HG03354 (cell line): ENCODE results near the gene ADAMTS2.

ENCODE experiments used
- ATAC-seq: cut with Tn5 transposase; IDR thresholded peaks from one replicate; pipeline ENCODE4 v1.9.1; 2021; ENCODE audit warnings: mild to moderate bottlenecking; ENCODE audit not compliant: unreplicated experiment, poor library complexity, severe bottlenecking

ADAMTS2 gene

DNA sequence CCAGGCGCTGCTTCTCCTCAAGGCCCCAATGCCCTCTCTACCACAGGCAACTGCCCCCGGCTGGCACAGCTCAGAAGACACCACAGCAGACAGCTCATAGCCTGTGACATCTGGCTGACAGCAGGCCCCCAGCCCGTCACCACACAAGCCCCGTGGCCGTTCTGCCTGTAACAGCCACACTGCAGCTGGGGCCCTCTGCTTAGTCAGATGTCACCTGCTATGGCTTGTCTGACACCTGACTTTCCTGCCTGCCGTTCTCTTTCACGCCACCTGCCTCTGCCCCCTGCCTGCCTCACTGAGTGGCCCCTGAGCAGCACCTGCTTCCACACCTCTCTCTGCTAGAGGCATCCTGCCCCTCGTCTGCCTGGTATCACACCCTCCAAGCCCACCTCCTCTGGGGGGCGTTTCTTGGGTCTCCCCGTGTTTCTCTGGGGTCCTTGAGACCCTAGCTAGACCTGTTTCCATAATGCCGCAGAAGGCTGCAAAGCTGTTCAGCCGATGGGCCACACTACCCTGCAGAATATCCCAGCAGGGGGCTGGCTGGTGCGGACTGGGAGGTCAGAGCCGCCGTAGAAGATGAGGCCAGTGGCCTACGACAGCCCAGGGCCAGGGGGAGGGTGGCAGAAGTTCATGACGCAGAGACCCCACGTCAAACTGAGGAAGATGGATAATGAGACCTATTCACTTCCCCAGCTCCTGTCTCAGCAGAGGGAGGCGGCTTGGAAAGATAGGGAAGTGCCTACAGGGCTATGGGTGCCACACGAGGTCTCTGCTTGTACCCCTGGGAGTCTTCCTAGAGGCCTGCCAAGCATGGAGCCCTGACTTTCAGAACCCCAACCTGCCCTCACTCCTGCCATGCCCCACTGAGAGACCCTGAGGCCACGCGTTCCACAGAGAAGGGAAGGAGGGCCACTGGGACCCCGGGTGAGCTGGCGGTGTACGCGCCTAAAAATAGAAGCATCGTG, 190.0 kb downstream of the ADAMTS2 start:
- no peak for ATAC-seq

DNA sequence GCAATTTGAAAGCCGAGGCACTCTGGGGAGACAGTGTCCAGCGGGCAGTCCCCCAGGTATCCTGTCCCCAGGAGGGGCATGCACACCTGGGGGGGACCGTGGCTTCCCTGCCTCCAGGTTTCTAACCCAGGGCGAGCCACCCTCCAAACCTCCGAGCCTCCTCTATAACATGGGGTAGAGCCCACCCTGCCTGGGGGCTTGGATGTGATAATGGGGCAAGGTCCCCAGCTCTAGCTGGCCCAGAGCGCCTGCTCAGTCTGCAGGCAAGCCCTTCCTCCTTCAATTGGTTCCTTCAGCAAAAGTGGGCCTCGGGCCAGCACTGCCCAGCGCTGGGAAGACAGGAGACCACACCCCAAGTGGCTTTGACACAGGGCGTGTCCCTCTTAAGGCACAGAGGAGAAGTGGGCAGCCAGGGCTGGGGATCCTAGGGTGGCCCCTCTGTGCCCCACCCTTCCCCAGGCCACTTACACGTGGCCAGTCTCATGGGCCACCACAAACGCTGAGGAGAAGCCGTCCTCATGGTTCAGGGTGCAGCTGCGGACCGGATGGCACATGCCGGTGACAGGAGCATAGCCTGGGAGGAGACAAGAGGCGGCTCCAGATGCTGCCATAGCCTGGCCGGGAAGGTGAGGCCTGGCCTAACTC, 190.8 kb downstream of the ADAMTS2 start:
- ATAC-seq: no peak

DNA sequence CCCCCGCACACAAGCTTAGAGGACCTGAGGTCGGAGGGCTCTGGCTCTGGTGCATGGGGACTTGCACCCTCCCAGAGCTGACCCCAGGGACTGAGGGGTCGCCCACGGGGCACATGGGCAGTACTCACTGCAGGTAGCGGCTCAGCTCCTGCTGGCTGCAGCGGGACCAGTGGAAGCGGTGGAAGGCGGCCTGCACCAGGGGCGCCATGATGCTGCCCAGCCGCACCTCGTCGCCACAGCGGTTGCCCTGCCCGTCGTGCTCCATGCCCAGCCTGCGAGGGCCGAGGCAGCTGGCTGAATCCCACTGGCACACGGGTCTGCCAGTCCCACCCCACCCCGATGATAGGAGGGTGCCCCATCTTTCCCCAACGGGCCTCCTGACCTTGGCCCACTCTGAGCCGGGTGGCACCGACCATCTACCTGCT, 191.3 kb downstream of the ADAMTS2 start:
- no peak for ATAC-seq

DNA sequence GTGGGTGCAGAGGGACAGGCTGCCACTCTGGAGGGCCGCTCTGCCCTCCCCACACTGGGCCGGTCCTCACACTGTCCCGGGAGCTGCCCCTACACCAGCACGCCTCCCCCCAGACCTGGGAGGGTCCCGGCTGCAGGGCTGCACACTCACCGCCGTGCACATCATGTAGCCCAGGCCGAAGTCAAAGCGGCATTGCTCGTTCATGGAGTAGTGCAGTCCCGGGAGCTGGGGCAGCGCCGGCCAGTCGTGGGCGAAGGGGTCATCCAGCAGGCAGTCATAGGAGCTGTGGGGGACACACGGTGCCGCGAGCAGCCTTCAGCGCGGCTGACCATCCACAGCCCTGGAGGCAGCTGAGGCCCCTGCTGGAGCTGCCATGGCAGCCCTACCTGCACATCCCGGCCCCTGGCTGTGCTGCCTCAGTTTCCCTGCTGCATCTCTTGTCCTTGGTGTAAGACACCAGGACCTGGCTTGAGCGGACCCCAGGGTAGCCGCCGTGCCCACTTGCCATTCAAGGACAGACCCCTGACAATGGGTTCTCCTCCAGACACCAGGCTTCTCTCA, 191.8 kb downstream of the ADAMTS2 start:
- no peak for ATAC-seq

DNA sequence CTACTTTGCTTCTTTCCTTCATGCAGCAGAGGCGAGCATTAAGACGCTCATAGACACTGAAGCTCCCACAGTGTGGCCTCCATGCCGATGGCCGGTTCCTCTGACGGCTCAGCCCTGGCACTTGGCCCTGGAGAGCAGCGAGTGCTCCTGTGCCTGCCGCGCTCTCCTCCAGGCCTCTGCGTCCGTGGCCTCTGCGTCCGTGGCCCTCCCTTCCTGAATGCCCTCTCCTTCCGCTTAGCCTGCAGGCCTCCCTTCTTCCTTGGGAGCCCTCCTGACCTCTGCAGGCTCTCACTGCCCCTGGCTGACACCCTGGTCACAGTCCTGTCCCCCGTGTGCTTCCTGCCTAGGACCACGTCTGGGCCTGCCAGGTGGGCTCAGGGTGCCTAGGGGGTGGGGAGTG, 192.3 kb downstream of the ADAMTS2 start:
- ATAC-seq: no peak

DNA sequence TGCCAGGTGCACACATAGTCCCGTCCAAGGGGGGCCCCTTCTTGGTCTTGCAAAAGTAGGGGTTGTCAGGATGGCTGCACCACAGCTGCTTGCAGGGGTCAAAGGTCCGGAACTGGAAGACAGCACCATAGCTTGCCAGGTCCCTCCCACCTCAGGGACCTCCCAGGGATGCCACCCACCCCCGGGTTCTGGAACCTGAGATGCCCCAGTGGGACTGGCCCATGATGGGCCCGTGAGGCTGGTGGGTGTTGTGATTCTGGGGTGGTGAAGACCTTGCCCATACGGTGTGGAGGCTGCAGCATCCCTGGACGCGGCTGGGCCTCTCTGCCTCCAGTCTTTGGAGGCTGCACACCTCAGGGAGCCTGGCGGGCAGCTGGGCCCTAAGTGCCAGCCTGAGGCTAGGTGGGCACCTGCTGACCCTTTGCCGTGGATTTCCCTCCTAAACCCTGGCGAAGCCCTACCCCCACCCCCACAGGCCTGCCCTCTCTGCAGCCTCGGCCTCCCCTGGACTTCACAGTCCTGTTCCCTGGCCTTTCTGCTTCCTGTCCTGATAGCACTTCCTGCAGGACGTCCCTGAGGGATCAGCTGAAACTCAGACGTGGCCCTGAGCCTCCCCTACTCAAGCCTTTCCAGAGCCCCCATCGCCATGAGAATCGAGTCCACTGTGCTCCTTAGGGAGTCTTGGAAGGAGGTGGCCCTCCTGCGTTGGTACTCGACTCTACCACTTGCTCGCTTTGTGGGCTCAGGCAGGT, 192.9 kb downstream of the ADAMTS2 start:
- no peak for ATAC-seq

DNA sequence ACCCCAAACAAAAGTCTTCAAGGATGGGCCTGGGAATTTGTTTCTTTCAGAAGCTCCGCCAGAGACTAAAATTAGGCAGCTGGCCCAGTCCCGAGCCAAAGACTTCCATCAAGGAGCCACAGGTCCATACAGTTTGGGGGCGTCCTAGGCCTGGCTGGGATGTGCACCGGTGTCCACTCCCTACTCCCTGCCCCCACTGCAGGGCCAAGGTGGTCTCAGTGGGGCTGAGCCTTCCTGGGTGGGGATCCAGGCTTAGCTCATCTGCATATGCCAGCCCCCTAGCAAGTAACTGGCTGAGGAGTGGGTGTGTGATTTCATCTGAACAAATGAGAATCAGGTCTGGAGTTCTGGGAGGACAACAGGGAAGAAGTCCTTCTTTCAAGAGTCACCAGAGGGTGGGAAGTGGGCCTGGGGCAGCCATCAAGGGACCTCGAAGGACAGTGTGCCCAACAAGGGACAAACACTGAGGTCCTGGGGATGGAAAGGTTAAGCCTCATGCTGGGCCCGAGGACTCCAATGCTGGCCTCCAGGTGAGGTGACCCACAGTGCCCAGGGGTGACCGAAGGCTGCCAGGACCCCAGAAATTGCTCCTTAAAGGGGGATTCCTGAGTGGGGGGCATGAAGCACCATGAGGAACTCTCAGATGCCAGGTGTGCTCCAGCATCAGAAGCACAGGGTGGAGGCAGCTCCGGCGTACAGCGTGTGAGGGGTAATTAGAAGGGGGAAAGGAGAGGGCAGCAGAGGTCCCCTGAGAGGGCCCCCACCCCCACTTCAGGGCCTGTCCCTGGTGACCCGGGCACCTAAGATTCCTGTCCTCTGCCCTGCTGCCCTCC, 193.8 kb downstream of the ADAMTS2 start:
- ATAC-seq: no peak

DNA sequence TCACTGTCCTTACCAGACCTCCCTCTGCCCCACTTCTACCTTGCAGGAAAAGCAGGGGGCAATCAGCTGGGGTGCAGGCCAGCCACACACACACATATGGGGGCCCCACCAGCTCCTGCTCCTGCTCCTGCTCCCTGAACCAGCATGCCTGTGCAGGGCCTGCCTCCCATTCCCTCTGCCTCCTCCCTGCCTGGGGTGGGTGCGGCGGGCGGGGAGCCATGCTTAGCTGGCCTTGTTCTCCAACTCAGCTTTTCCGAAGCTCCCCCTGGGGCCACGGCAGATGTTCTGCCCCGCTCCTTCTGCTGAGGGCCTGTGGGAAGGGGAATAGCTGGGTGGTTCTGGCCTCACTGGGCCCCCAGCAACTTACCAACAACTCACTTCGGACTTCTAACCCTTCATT, 195.2 kb downstream of the ADAMTS2 start:
- no peak for ATAC-seq

DNA sequence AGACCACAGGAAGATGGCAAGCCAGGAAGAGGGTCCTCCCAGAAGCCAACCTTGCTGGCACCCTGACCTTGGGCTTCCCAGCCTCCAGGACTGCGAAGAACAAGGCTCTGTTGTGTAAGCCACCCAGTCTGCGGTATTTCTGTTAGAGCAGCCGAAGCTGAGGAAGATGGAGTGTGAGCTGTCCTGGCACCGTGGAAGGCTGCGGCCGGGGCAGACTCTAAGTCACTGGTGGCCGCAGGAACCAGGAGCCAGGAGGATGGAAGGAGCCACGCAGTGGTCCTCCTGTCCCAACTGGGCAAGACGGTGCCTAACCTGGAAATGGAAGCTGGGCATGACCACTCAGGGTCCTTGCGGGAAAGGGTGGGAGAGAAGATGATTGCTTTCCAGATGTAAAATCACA, 196.0 kb downstream of the ADAMTS2 start:
- ATAC-seq: no peak

DNA sequence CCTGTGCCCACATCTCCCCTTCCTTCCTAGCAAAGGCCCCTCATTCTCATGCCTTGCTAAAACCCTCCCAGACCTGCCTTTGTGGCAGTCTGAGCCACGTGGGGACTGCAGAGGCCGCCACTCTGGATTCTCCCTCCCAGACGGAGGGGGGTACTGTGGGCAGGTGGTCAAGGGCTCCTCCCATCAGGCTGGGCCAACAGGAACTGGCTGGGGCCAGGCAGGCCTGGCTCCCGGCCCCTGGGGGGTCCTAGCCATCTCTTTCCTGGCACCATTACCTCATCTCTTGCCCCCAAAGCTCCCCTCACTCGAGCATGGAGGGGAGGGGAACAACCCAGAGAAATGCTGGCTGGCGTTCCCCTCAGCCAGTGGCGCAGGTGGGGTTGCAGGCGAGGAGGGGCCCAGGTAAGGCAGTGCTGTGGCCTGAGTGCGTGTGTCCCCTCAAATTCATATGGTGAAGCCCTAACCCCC, 196.5 kb downstream of the ADAMTS2 start:
- no peak for ATAC-seq

DNA sequence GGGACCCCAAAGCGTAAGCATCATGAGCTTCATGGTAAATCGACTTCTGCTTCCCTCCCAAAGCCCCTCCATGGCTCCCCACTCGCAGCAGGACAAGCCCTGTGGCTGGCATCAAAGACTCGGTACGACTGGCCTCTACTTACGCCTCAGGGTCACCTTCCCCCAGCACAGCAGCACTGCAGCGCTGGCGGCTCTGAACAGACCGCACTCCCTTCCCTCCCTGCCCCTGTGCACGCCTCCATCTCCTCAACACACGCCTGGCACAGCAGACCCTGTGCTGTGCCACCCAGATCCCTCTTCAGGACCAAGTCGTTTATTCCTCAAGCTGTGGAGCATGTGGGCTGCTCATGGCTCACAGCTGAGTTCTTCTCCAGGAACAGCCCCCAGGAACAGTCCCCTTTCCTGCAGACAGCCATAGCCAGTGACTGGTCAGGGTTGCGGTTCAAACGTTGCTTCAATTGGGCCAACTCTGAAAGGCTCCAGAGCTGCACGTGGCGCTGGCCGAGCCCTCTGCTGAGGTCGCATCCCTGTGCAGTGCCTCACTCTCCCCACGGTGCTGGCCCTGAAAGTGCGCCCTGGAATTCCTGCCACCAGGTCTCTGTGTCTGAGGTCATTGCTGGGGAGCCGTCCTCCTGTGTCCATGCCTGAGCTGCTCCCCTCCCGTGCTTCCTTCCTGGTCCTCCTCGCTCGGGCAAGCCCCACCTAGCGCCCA, 197.1 kb downstream of the ADAMTS2 start:
- ATAC-seq: no peak

DNA sequence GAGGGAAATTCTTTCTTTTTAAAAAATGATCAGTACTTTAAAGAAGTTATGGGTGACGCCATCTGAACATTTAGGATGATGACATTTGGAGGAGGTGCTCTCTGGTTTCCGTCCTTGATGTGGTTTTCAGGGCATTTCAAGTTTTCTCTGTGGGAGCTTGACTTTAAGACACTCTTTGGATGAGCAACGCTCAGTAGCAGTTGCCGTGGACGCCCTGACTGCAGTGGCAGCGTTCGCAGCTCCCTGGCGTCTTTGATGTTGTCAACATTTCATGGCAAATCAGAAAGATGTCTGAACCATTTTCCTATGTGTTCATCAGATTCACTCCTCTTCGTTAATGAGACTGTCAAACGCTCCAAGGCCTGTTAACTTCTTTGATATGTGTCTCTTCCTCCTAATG, 199.0 kb downstream of the ADAMTS2 start:
- ATAC-seq: no peak

DNA sequence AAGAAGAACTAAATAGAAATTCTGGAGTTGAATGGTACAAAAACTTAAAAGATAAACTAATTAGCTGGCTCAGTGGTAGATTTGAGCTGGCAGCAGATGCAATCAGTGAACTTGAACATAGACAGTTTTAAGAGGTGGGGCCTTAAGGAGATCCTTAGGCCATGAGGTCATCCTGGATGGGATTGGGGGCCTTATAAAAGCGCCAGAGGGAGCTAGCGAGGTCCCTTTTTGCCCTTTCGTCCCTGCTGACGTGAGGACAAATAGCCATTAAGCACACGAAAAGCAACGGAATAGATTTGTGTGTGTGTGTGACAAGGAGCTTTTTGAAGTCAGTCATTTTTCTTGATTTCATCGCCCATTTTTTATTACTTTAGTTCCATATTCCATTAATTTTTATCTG, 201.8 kb downstream of the ADAMTS2 start:
- no peak for ATAC-seq

DNA sequence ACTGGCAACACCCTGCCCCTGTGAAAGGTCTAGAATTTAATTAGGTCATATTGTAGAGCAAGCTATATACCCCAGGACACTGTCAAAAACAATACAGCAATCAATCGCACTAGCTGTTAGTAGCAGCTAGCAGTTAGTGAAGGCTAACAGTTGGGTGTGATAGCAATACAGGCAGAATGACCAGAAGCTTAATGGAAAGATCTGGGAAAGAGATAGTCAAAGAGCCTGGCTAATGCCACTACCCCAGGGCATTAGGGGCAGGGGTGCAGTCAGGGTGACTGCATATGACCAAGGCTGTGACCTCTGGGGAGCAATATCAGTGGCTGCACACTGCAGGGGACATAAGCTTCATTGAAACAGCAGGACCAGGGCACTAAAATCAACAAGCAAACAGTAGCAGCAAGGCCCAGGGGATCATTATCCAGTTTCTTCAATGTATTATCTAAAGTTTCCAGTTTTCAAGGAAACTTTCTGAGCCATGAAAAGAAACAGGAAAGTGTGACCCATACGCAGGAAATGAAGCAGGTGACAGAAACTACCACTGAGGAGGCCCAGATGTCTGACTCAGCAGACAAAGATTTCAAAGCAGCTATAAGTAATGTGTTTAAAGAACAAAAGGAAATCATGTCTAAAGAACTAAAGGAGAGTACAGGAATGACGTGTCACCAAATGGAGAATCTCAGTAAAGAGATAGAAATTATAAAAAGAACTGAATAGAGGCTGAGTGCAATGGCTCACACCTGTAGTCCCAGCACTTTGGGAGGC, 202.6 kb downstream of the ADAMTS2 start:
- no peak for ATAC-seq

DNA sequence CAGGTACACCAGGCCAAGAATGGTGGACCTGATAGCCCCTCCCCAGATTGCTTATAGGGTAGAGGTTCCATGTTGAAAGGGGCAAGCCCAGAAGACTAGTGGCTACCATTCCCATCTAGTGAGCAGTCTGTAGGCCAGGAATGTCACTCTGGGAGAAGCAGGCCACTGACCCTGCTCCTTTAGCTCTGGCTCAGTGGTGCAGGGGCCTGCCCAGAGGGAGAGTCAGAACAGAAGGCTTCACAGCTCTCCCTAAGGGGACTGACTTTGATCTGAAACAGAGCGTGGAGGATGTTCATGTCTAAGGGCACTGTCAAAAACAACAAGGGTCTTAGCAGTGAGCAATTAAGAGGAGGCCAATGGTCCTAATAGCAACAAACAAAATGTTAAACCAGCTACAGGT, 203.4 kb downstream of the ADAMTS2 start:
- ATAC-seq: no peak

DNA sequence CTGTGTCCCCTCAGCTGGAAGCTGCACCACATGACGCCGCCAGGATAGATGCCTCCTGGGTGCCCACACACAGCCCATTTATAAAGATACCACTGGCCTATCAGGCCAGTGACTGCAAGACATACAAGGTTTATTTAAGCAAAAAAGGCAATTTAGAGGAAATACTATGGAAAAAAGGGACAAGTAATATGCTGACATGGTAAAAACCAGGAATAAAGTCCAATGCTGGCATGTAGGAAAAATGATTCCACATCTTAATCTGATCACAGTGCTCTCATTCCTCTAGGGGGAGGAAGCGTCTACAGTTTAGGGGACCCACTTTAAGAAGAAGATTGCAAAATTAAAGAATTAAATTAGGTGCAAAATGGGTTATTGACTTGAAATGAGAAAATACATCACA, 205.0 kb downstream of the ADAMTS2 start:
- no peak for ATAC-seq

DNA sequence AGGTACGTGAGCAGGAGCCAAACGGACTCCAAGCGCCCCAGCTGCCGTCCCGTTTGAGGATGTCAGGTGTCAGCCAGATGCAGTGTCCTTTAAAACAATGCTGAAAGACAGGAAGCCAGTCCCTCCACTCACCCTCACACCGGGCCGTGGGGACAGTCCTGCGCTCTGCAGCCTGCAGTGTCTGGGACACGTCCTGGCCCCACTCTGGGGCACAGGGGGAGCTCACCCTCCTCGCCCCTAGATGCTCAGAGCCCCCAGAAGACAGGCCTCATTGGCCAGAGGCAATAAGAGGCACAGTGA, 205.4 kb downstream of the ADAMTS2 start:
- no peak for ATAC-seq
